GM19328 (cell line): Measurements from ENCODE around the gene SRMS.
"Not testable (repeated sequence)": the region's sequence is repeated elsewhere in the genome, so short reads cannot be mapped to it uniquely, and the experiment has no call there.

Experiments
- ATAC-seq: cut with Tn5 transposase; IDR thresholded peaks from one replicate; pipeline ENCODE4 v1.9.1; 2021; ENCODE audit warnings: mild to moderate bottlenecking, moderate library complexity; ENCODE audit not compliant: unreplicated experiment

SRMS gene

GRCh38 chr20:63566395-63567135 lies 19.0 kb upstream of the SRMS start:
- ATAC-seq: no peak

- no peak for ATAC-seq
Measured at GRCh38 chr20:63565699-63566335, 18.3 kb upstream of the SRMS start.

- no peak for ATAC-seq
Measured at GRCh38 chr20:63565021-63565698, 17.6 kb upstream of the SRMS start.

GRCh38 chr20:63564036-63564810 lies 16.7 kb upstream of the SRMS start:
- no peak for ATAC-seq

GRCh38 chr20:63563225-63563935 lies 15.8 kb upstream of the SRMS start:
- no peak for ATAC-seq

- no peak for ATAC-seq
Measured at GRCh38 chr20:63562461-63563224, 15.1 kb upstream of the SRMS start.

- no peak for ATAC-seq
Measured at GRCh38 chr20:63561624-63562396, 14.3 kb upstream of the SRMS start.

GRCh38 chr20:63560856-63561609 lies 13.5 kb upstream of the SRMS start:
- ATAC-seq: no peak

GRCh38 chr20:63560333-63560805 lies 12.8 kb upstream of the SRMS start:
- ATAC-seq: no peak

- not testable (repeated sequence) for ATAC-seq
Measured at GRCh38 chr20:63559485-63560332, 12.2 kb upstream of the SRMS start.

- ATAC-seq: no peak
Measured at GRCh38 chr20:63558804-63559484, 11.4 kb upstream of the SRMS start.

GRCh38 chr20:63557481-63557891 lies 9.9 kb upstream of the SRMS start:
- no peak for ATAC-seq

GRCh38 chr20:63556873-63557478 lies 9.4 kb upstream of the SRMS start:
- ATAC-seq: no peak

GRCh38 chr20:63555661-63556381 lies 8.3 kb upstream of the SRMS start:
- ATAC-seq: no peak

GRCh38 chr20:63554361-63555278 lies 7.1 kb upstream of the SRMS start:
- ATAC-seq: no peak
